Astrocyte of the cerebellum (primary cell): ENCODE measurements around the gene COPZ2.

Experiments used
- DNase-seq: peaks from one replicate; pipeline ENCODE4 v3.0.0-alpha.2; 2011; ENCODE audit warnings: low read depth
- H3K4me3 ChIP-seq: 2 replicates; pipeline ENCODE4 v1.5.1; 2011; ENCODE audit warnings: mild to moderate bottlenecking, low read depth, low read length, moderate library complexity
- CTCF ChIP-seq: IDR thresholded peaks from 2 replicates; pipeline ENCODE4 v1.5.1; 2012; ENCODE audit warnings: low read length, low read depth, moderate library complexity, mild to moderate bottlenecking; ENCODE audit errors: missing control alignments
- in situ Hi-C: cut with HindIII; loops from 2 replicates; pipeline ENCODE4 v1.10.0; 2017; ENCODE audit warnings: low sequenced_read_pairs

Gene COPZ2

GRCh38 chr17:48016112-48016511 is 21.5 kb downstream of the COPZ2 start:
- no peak for TF ChIP-seq CTCF
- no peak for DNase-seq
- in situ Hi-C loops: loop anchor here (5.0 kb wide), 1 partner anchor 34 kb away; no protein-coding TSS in a partner anchor
- no peak overlapping the region for H3K4me3 ChIP-seq

- no peak overlapping the region for H3K4me3 ChIP-seq
- TF ChIP-seq CTCF: no peak
- in situ Hi-C loops: loop anchor here (5.0 kb wide), 1 partner anchor 32 kb away; no protein-coding TSS in a partner anchor
Measured at GRCh38 chr17:48014595-48015111, 22.9 kb downstream of the COPZ2 start.

GRCh38 chr17:48013876-48014594 is 23.6 kb downstream of the COPZ2 start:
- no peak overlapping the region for H3K4me3 ChIP-seq
- TF ChIP-seq CTCF: no peak
- in situ Hi-C loops: no loop called here
- no peak for DNase-seq

More at GRCh38 chr17:48014595-48015111, 22.9 kb downstream of the COPZ2 start:
- no peak for DNase-seq

GRCh38 chr17:48012654-48013053 is 24.9 kb downstream of the COPZ2 start:
- no peak for DNase-seq
- no peak overlapping the region for H3K4me3 ChIP-seq
- in situ Hi-C loops: no loop called here
- no peak for TF ChIP-seq CTCF

- TF ChIP-seq CTCF: no peak
- no peak for DNase-seq
- peak overlapping the region; percentile 35 for H3K4me3 ChIP-seq
- in situ Hi-C loops: no loop called here
Measured at GRCh38 chr17:48012151-48012520, 25.5 kb downstream of the COPZ2 start.

- peak overlapping the region; percentile 35 for H3K4me3 ChIP-seq
- no peak for DNase-seq
- in situ Hi-C loops: no loop called here
- peak; percentile 71 for TF ChIP-seq CTCF
Measured at GRCh38 chr17:48011405-48012150, 26.0 kb downstream of the COPZ2 start.
